ENCODE data around the gene TAS2R8. TPM values are rescaled to one million over a fixed set of nuclear protein-coding genes. Genes with fewer than 3 reads are reported as not detected.

The TAS2R8 gene
- total RNA-seq: not detected

GRCh38 chr12:10807186-10807585 is at the start of gene TAS2R8:
TAS2R8 (minus strand) TSS chr12:10807286; CDS start chr12:10806980, 306 bp downstream.
- TF ChIP-seq, protein P1, sequence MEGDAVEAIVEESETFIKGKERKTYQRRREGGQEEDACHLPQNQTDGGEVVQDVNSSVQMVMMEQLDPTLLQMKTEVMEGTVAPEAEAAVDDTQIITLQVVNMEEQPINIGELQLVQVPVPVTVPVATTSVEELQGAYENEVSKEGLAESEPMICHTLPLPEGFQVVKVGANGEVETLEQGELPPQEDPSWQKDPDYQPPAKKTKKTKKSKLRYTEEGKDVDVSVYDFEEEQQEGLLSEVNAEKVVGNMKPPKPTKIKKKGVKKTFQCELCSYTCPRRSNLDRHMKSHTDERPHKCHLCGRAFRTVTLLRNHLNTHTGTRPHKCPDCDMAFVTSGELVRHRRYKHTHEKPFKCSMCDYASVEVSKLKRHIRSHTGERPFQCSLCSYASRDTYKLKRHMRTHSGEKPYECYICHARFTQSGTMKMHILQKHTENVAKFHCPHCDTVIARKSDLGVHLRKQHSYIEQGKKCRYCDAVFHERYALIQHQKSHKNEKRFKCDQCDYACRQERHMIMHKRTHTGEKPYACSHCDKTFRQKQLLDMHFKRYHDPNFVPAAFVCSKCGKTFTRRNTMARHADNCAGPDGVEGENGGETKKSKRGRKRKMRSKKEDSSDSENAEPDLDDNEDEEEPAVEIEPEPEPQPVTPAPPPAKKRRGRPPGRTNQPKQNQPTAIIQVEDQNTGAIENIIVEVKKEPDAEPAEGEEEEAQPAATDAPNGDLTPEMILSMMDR (IDR thresholded peaks at IDR 0.05): no peak
- ATAC-seq (ENCODE audit: low FRiP score): no peak

GRCh38 chr12:10855807-10856206 is 48.7 kb upstream of the TAS2R8 start:
- ATAC-seq (ENCODE audit: low FRiP score) (no peak), DNase-seq (ENCODE audit: low spot score) (no peak)
- TF ChIP-seq, protein P1 (IDR thresholded peaks at IDR 0.05): no peak

More at GRCh38 chr12:10807186-10807585, at the start of gene TAS2R8:
- DNase-seq (ENCODE audit: low spot score): no peak

DNA sequence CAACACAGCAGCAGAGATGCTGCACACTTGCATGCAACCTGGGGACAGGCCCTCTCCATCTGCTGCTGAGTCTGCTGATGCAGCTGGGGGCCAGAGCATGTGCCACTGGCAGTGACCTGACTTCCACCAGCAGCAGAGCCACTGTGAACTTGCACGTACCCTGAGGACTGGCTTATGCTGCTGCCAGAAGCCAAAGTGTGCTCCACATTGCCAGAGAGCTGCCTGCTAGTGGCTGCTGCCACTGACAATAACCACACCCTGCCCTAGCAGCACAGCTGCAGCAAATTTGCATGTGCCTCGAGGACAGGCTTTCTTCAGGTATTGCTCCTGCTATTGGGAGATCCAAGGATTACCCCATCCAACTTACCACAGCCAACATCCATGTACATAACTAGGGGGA is 46.7 kb upstream of the TAS2R8 start:
- TF ChIP-seq, protein P1 (IDR thresholded peaks at IDR 0.05): no peak
- DNase-seq (ENCODE audit: low spot score): no peak
- no peak for ATAC-seq (ENCODE audit: low FRiP score)

- TF ChIP-seq, protein P1 (IDR thresholded peaks at IDR 0.05): no peak
- ATAC-seq (ENCODE audit: low FRiP score) (no peak), DNase-seq (ENCODE audit: low spot score) (no peak)
Observed at GRCh38 chr12:10851243-10851858, 44.3 kb upstream of the TAS2R8 start.

- ATAC-seq (ENCODE audit: low FRiP score): no peak
- TF ChIP-seq, protein P1 (IDR thresholded peaks at IDR 0.05): no peak
- DNase-seq (ENCODE audit: low spot score): no peak
Observed at GRCh38 chr12:10849425-10849878, 42.4 kb upstream of the TAS2R8 start, which contains the start of gene PRR4. PRR4 (minus strand) TSS chr12:10849475; CDS start chr12:10849437, 38 bp downstream.

- TF ChIP-seq, protein P1 (IDR thresholded peaks at IDR 0.05): no peak
- DNase-seq (ENCODE audit: low spot score): no peak
- no peak for ATAC-seq (ENCODE audit: low FRiP score)
Observed at GRCh38 chr12:10847744-10848143, 40.7 kb upstream of the TAS2R8 start.

GRCh38 chr12:10842862-10843261 is 35.8 kb upstream of the TAS2R8 start:
- DNase-seq (ENCODE audit: low spot score) (no peak), ATAC-seq (ENCODE audit: low FRiP score) (no peak)
- TF ChIP-seq, protein P1 (IDR thresholded peaks at IDR 0.05): no peak

Data from omental fat pad (tissue), 4 donors.